Mesendoderm (in vitro differentiated cells): ENCODE measurements around the gene TGM6.

Source experiments
- DNase-seq: peaks from one replicate; pipeline ENCODE4 v3.0.0; 2013
- H2AK5ac ChIP-seq: 2 replicates; pipeline ENCODE4 v1.6.1; 2013; ENCODE audit warnings: low read length, inconsistent platforms
- H2BK120ac ChIP-seq: 2 replicates; pipeline ENCODE4 v1.6.1; 2013; ENCODE audit warnings: low read depth, mild to moderate bottlenecking, low read length, moderate library complexity, mixed read lengths
- H2BK15ac ChIP-seq: replicated peaks from 2 replicates; pipeline ENCODE4 v1.6.1; 2013; ENCODE audit warnings: low read depth, mild to moderate bottlenecking, moderate library complexity
- H2BK5ac ChIP-seq: 2 replicates; pipeline ENCODE4 v1.6.1; 2013; ENCODE audit warnings: low read length, inconsistent platforms
- H3K18ac ChIP-seq: 2 replicates; pipeline ENCODE4 v1.6.1; 2013; ENCODE audit warnings: mild to moderate bottlenecking, low read length, mixed read lengths
- H3K23ac ChIP-seq: one replicate; pipeline ENCODE4 v1.6.1; 2013; ENCODE audit warnings: low read length
- H3K27ac ChIP-seq: 2 replicates; pipeline ENCODE4 v1.5.1; 2013; ENCODE audit warnings: low read depth, mild to moderate bottlenecking, inconsistent platforms, low read length, moderate library complexity
- H3K27me3 ChIP-seq: 2 replicates; pipeline ENCODE4 v1.6.1; 2013; ENCODE audit warnings: low read length, control low read depth, mild to moderate bottlenecking, inconsistent platforms; ENCODE audit not compliant: insufficient read depth, poor library complexity
- H3K36me3 ChIP-seq: 2 replicates; pipeline ENCODE4 v1.6.1; 2013; ENCODE audit warnings: low read length, inconsistent platforms; ENCODE audit not compliant: control insufficient read depth, insufficient read depth
- H3K4ac ChIP-seq: one replicate; pipeline ENCODE4 v1.6.1; 2013; ENCODE audit warnings: low read depth, mild to moderate bottlenecking, low read length, moderate library complexity
- H3K4me1 ChIP-seq: 2 replicates; pipeline ENCODE4 v1.6.1; 2013; ENCODE audit warnings: low read depth, low read length, inconsistent platforms; ENCODE audit not compliant: control insufficient read depth
- H3K4me2 ChIP-seq: 2 replicates; pipeline ENCODE4 v1.6.1; 2013; ENCODE audit warnings: low read length
- H3K4me3 ChIP-seq: 2 replicates; pipeline ENCODE4 v1.5.1; 2013; ENCODE audit warnings: mild to moderate bottlenecking, low read length
- H3K56ac ChIP-seq: one replicate; pipeline ENCODE4 v1.6.1; 2013; ENCODE audit warnings: low read length
- H3K79me1 ChIP-seq: 2 replicates; pipeline ENCODE4 v1.6.1; 2013; ENCODE audit warnings: low read length, inconsistent platforms
- H3K79me2 ChIP-seq: 2 replicates; pipeline ENCODE4 v1.6.1; 2013; ENCODE audit warnings: mild to moderate bottlenecking, low read length; ENCODE audit not compliant: control insufficient read depth, insufficient read depth
- H3K9ac ChIP-seq: 2 replicates; pipeline ENCODE4 v1.6.1; 2013; ENCODE audit warnings: low read length, inconsistent platforms
- H4K5ac ChIP-seq: one replicate; pipeline ENCODE4 v1.6.1; 2013; ENCODE audit warnings: low read length
- H4K8ac ChIP-seq: one replicate; pipeline ENCODE4 v1.6.1; 2013; ENCODE audit warnings: low read depth, mild to moderate bottlenecking, control low read depth, low read length, moderate library complexity
- WGBS: extraction: QIAGEN DNeasy Blood & Tissue Kit; methylation state at CpG from one replicate; pipeline ENCODE4 v1.1.7; 2013; ENCODE audit warnings: low lambda C conversion rate, missing lambda C conversion rate; ENCODE audit not compliant: insufficient coverage; ENCODE audit errors: extremely low coverage; 5-methylcytosine and 5-hydroxymethylcytosine counted together

Gene TGM6

DNA sequence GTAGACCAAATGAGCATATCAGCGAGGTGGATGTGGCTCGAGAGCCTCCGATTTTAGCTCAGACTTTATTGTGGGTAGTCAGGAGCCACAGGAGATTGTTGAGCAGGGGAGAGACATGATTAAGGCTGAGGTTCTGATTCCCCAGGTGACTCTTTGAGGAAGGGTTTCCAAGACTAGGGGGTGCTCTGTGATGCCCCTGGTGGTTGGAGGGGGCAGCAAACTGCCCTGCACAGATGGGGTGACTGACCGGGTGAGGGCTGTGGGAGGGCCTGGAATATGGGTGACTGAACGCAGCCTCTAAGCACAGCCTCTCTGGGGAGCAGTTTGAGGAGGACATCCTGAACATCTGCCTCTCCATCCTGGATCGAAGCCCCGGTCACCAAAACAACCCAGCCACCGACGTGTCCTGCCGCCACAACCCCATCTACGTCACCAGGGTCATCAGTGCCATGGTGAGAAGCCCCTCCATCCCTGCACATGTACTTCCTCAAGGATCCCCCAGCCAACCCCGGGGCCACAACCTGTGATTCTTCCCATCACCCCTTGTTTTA is 17.0 kb downstream of the TGM6 start:
- Histone ChIP-seq H2BK120ac (no peak overlapping the region), H3K4ac (no peak overlapping the region), H2BK5ac (no peak overlapping the region), H3K9ac (no peak overlapping the region), H4K5ac (no peak overlapping the region), H3K27ac (no peak overlapping the region), H3K23ac (no peak overlapping the region), H3K79me2 (no peaks in the 10 kb centered on the region), H2BK15ac (no peak overlapping the region), H3K36me3 (no peaks in the 10 kb centered on the region), H3K18ac (no peak overlapping the region), H3K4me2 (no peak overlapping the region), H3K79me1 (no peaks in the 10 kb centered on the region), H3K27me3 (no peaks in the 10 kb centered on the region), H3K4me3 (no peak overlapping the region), H3K56ac (no peak overlapping the region), H3K4me1 (no peaks in the 10 kb centered on the region), H4K8ac (no peak overlapping the region), H2AK5ac (no peak overlapping the region)
- no CpG with 5 or more reads among the region's 12 CpGs for WGBS
- DNase-seq = no peak

DNA sequence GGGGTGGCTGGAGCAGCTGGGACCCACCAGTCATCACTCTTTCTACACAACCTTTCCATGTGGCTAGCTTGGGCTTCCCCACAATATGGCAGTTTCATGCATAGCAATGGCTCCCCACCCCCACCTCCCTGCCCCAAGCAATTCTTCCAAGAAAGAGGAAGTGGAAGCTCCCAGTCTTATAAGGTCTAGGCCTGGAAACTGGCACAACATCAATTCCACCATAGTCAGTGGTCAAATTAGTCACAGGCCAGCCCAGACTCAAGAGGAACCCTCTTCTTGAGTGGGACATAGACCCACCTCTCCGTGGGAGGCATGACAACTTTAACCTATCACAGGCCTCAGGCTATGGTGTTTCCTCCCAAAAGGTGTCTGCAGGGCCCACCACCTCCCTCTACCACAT is 17.7 kb downstream of the TGM6 start:
- Histone ChIP-seq H3K56ac (no peak overlapping the region), H3K27ac (no peak overlapping the region), H3K79me2 (no peaks in the 10 kb centered on the region), H3K9ac (no peak overlapping the region), H2AK5ac (no peak overlapping the region), H3K36me3 (no peaks in the 10 kb centered on the region), H2BK5ac (no peak overlapping the region), H3K27me3 (no peaks in the 10 kb centered on the region), H3K23ac (no peak overlapping the region), H3K79me1 (no peaks in the 10 kb centered on the region), H4K8ac (no peak overlapping the region), H2BK15ac (no peak overlapping the region), H3K18ac (no peak overlapping the region), H3K4me3 (no peak overlapping the region), H4K5ac (no peak overlapping the region), H3K4me1 (no peaks in the 10 kb centered on the region), H2BK120ac (no peak overlapping the region), H3K4ac (no peak overlapping the region), H3K4me2 (no peak overlapping the region)
- WGBS = no CpG with 5 or more reads among the region's 1 CpG
- no peak for DNase-seq

DNA sequence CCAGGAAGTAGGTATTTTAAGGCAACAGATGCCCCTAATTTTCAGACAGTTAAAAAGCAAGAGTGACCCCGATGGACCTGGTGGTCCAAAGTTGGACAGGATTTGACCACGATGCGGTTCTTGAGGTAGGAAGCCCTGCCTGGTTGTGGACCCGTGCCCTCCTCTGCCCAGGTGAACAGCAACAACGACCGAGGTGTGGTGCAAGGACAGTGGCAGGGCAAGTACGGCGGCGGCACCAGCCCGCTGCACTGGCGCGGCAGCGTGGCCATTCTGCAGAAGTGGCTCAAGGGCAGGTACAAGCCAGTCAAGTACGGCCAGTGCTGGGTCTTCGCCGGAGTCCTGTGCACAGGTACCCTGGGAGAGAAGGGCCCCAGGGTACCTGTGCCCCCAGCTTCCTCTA is 18.7 kb downstream of the TGM6 start:
- no peak overlapping the region for H4K5ac ChIP-seq
- no CpG with 5 or more reads among the region's 16 CpGs for WGBS

DNA sequence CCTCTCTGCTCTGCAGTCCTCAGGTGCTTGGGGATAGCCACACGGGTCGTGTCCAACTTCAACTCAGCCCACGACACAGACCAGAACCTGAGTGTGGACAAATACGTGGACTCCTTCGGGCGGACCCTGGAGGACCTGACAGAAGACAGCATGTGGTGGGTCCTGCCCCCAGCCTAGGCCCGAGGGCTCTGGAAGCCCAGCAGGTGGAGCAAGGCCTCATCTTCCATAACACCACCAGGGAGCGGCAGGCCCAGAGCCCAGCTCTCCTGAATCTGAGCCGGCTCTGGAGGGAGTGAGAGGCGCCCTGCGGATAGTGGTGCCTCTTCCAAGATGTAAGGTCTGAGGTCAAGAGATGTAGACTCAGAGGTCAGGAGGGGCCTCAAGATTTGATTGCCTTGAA is 19.6 kb downstream of the TGM6 start:
- Histone ChIP-seq H4K5ac (no peak overlapping the region), H3K27me3 (no peaks in the 10 kb centered on the region), H3K79me2 (no peaks in the 10 kb centered on the region), H3K23ac (no peak overlapping the region), H3K27ac (no peak overlapping the region), H3K79me1 (no peaks in the 10 kb centered on the region), H2BK120ac (no peak overlapping the region), H3K9ac (no peak overlapping the region), H2BK15ac (no peak overlapping the region), H3K36me3 (no peaks in the 10 kb centered on the region), H3K4me1 (no peaks in the 10 kb centered on the region), H3K56ac (no peak overlapping the region), H4K8ac (no peak overlapping the region), H3K4ac (no peak overlapping the region), H2AK5ac (no peak overlapping the region), H2BK5ac (no peak overlapping the region), H3K4me2 (no peak overlapping the region), H3K18ac (no peak overlapping the region), H3K4me3 (no peak overlapping the region)
- WGBS = no CpG with 5 or more reads among the region's 11 CpGs
- DNase-seq = no peak

More for the DNA sequence above, 18.7 kb downstream of the TGM6 start:
- Histone ChIP-seq H3K79me2 (no peaks in the 10 kb centered on the region), H3K27me3 (no peaks in the 10 kb centered on the region), H4K8ac (no peak overlapping the region), H3K36me3 (no peaks in the 10 kb centered on the region), H3K4me1 (no peaks in the 10 kb centered on the region), H2AK5ac (no peak overlapping the region), H3K4ac (no peak overlapping the region), H2BK5ac (no peak overlapping the region), H3K79me1 (no peaks in the 10 kb centered on the region), H3K27ac (no peak overlapping the region), H2BK120ac (no peak overlapping the region), H3K4me3 (no peak overlapping the region), H3K23ac (no peak overlapping the region), H3K56ac (no peak overlapping the region), H3K9ac (no peak overlapping the region), H2BK15ac (no peak overlapping the region), H3K4me2 (no peak overlapping the region), H3K18ac (no peak overlapping the region)
- no peak for DNase-seq

DNA sequence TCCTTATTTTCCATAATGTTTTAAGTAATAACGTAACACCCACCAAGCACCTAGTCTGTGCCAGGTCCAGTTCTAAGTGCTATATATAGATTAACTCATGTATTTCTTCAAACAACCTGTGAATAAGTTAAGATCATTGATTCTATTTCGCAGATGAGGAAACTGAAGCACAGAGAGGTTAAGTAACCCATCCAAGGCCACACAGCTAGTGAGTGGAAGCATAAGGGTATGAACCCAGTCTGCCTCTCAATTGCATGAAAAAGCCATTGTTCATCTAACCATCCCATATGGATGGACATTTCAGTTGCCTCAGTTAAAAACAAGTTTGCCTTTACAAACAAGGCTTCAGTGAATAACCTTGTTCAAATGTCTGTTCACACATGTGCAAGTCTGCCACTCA is 20.8 kb downstream of the TGM6 start:
- WGBS = no CpG with 5 or more reads among the region's 2 CpGs
- H3K4ac ChIP-seq = no peak overlapping the region
- H2BK15ac ChIP-seq = no peak overlapping the region

DNA sequence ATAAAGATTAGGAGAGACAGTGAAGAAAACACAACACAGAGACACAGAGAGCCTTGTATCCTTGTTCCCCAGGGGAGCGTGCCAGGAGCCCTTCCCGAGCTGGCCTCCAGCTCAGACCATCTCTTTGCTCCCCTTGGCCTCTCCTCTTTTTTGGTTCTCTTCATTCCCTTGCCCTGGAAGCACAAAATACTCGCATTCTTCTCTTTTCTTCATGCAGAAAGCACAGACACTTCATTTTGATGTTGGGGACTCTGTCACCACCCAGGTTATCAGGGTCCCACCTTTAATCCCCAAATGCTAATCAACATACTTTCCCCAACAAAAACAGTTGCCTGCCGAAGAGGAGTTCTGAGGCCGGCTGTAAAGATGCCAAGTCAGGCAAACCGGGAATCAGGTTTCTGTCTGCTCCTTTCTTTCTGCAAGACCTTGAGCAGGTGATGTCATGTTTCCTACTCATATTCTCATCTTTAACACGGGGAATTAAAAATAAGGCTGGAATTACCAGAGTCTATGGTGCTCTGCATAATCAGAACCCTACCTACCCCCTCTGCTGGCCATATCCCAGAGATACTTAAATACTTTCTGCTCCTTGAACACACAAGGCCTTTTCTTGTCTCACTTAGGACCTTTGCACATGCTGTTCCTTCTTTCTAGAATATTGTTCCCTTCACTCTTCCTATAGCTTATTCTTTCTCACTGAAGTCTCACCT is 21.7 kb downstream of the TGM6 start:
- no peaks in the 10 kb centered on the region for H3K27me3 ChIP-seq
- no peak overlapping the region for H2BK15ac ChIP-seq
- H3K4me1 ChIP-seq = no peaks in the 10 kb centered on the region
- H3K9ac ChIP-seq = no peak overlapping the region
- peak; percentile 33 for DNase-seq
- no peak overlapping the region for H4K8ac ChIP-seq
- H3K27ac ChIP-seq = no peak overlapping the region
- H3K4me3 ChIP-seq = no peak overlapping the region
- no peak overlapping the region for H4K5ac ChIP-seq
- no peak overlapping the region for H2BK5ac ChIP-seq
- H2BK120ac ChIP-seq = no peak overlapping the region
- WGBS = no CpG with 5 or more reads among the region's 7 CpGs
- no peaks in the 10 kb centered on the region for H3K79me1 ChIP-seq
- H2AK5ac ChIP-seq = no peak overlapping the region
- no peak overlapping the region for H3K4me2 ChIP-seq
- H3K18ac ChIP-seq = no peak overlapping the region
- no peak overlapping the region for H3K23ac ChIP-seq
- no peak overlapping the region for H3K4ac ChIP-seq
- H3K36me3 ChIP-seq = no peaks in the 10 kb centered on the region
- no peak overlapping the region for H3K56ac ChIP-seq
- H3K79me2 ChIP-seq = no peaks in the 10 kb centered on the region

More for the DNA sequence above, 20.8 kb downstream of the TGM6 start:
- no peaks in the 10 kb centered on the region for H3K36me3 ChIP-seq
- H3K18ac ChIP-seq = no peak overlapping the region
- H2BK120ac ChIP-seq = no peak overlapping the region
- H3K56ac ChIP-seq = no peak overlapping the region
- H3K4me1 ChIP-seq = no peaks in the 10 kb centered on the region
- H2BK5ac ChIP-seq = no peak overlapping the region
- H3K4me3 ChIP-seq = no peak overlapping the region
- no peaks in the 10 kb centered on the region for H3K79me2 ChIP-seq
- no peaks in the 10 kb centered on the region for H3K27me3 ChIP-seq
- H4K5ac ChIP-seq = no peak overlapping the region
- H3K4me2 ChIP-seq = no peak overlapping the region
- H4K8ac ChIP-seq = no peak overlapping the region
- H3K27ac ChIP-seq = no peak overlapping the region
- no peak for DNase-seq
- no peaks in the 10 kb centered on the region for H3K79me1 ChIP-seq
- no peak overlapping the region for H3K23ac ChIP-seq
- no peak overlapping the region for H3K9ac ChIP-seq
- no peak overlapping the region for H2AK5ac ChIP-seq
